ENCODE results near the gene ZNF423.

ZNF423 gene

GRCh38 chr16:49593424-49594040 is 262.4 kb downstream of the ZNF423 start:
- H3K4me3 ChIP-seq (ENCODE audit: insufficient read length, low read depth): no peak overlapping the region
- no peaks in the 10 kb centered on the region for H3K36me3 ChIP-seq (ENCODE audit: insufficient read depth, insufficient read length, low read length)
- no peak for DNase-seq (ENCODE audit: low read depth, low spot score)
- no peaks in the 10 kb centered on the region for H3K27me3 ChIP-seq (ENCODE audit: insufficient read depth, insufficient read length)
- no peaks in the 10 kb centered on the region for H3K9me3 ChIP-seq (ENCODE audit: insufficient read depth, low read length)
- TF ChIP-seq SUZ12 (IDR thresholded peaks at IDR 0.05; ENCODE audit: extremely low read depth, insufficient read depth, insufficient read length): no peak
- no peak for TF ChIP-seq ZNF274 (IDR thresholded peaks at IDR 0.05; ENCODE audit: low read depth, low read length)
- no peak for TF ChIP-seq YY1 (IDR thresholded peaks at IDR 0.05; ENCODE audit: insufficient read depth, insufficient read length)
- peaks cover 18% of the 10 kb centered on the region for H3K4me1 ChIP-seq (ENCODE audit: insufficient read depth, insufficient read length)
- H3K9ac ChIP-seq (ENCODE audit: insufficient read length, low read depth): no peak overlapping the region

- Histone ChIP-seq H3K9me3 (ENCODE audit: insufficient read depth, low read length) (no peaks in the 10 kb centered on the region), H3K27me3 (ENCODE audit: insufficient read depth, insufficient read length) (no peaks in the 10 kb centered on the region), H3K4me1 (ENCODE audit: insufficient read depth, insufficient read length) (peaks cover 18% of the 10 kb centered on the region), H3K4me3 (ENCODE audit: insufficient read length, low read depth) (no peak overlapping the region), H3K36me3 (ENCODE audit: insufficient read depth, insufficient read length, low read length) (no peaks in the 10 kb centered on the region), H3K9ac (ENCODE audit: insufficient read length, low read depth) (no peak overlapping the region)
- TF ChIP-seq YY1 (IDR thresholded peaks at IDR 0.05; ENCODE audit: insufficient read depth, insufficient read length): no peak
- peak; percentile 57 for DNase-seq (ENCODE audit: low read depth, low spot score)
Measured at GRCh38 chr16:49592546-49593423, 263.1 kb downstream of the ZNF423 start.

- no peak for TF ChIP-seq YY1 (IDR thresholded peaks at IDR 0.05; ENCODE audit: insufficient read depth, insufficient read length)
- no peak for TF ChIP-seq SUZ12 (IDR thresholded peaks at IDR 0.05; ENCODE audit: extremely low read depth, insufficient read depth, insufficient read length)
- no peak for TF ChIP-seq ZNF274 (IDR thresholded peaks at IDR 0.05; ENCODE audit: low read depth, low read length)
- no peak for DNase-seq (ENCODE audit: low read depth, low spot score)
- H3K9ac ChIP-seq (ENCODE audit: insufficient read length, low read depth): no peak overlapping the region
- no peaks in the 10 kb centered on the region for H3K36me3 ChIP-seq (ENCODE audit: insufficient read depth, insufficient read length, low read length)
- peaks cover 18% of the 10 kb centered on the region for H3K4me1 ChIP-seq (ENCODE audit: insufficient read depth, insufficient read length)
- H3K27me3 ChIP-seq (ENCODE audit: insufficient read depth, insufficient read length): no peaks in the 10 kb centered on the region
- H3K4me3 ChIP-seq (ENCODE audit: insufficient read length, low read depth): no peak overlapping the region
- H3K9me3 ChIP-seq (ENCODE audit: insufficient read depth, low read length): no peaks in the 10 kb centered on the region
Measured at GRCh38 chr16:49590166-49590871, 265.6 kb downstream of the ZNF423 start.

GRCh38 chr16:49589544-49590031 is 266.3 kb downstream of the ZNF423 start:
- H3K4me1 ChIP-seq (ENCODE audit: insufficient read depth, insufficient read length): peaks cover 19% of the 10 kb centered on the region
- H3K9me3 ChIP-seq (ENCODE audit: insufficient read depth, low read length): no peaks in the 10 kb centered on the region
- H3K4me3 ChIP-seq (ENCODE audit: insufficient read length, low read depth): no peak overlapping the region
- no peak overlapping the region for H3K9ac ChIP-seq (ENCODE audit: insufficient read length, low read depth)
- no peaks in the 10 kb centered on the region for H3K27me3 ChIP-seq (ENCODE audit: insufficient read depth, insufficient read length)
- DNase-seq (ENCODE audit: low read depth, low spot score): no peak
- TF ChIP-seq YY1 (IDR thresholded peaks at IDR 0.05; ENCODE audit: insufficient read depth, insufficient read length): no peak
- TF ChIP-seq ZNF274 (IDR thresholded peaks at IDR 0.05; ENCODE audit: low read depth, low read length): no peak
- no peak for TF ChIP-seq SUZ12 (IDR thresholded peaks at IDR 0.05; ENCODE audit: extremely low read depth, insufficient read depth, insufficient read length)
- H3K36me3 ChIP-seq (ENCODE audit: insufficient read depth, insufficient read length, low read length): no peaks in the 10 kb centered on the region

GRCh38 chr16:49588729-49589384 is 267.1 kb downstream of the ZNF423 start:
- no peak overlapping the region for H3K9ac ChIP-seq (ENCODE audit: insufficient read length, low read depth)
- no peaks in the 10 kb centered on the region for H3K27me3 ChIP-seq (ENCODE audit: insufficient read depth, insufficient read length)
- peaks cover 19% of the 10 kb centered on the region for H3K4me1 ChIP-seq (ENCODE audit: insufficient read depth, insufficient read length)
- no peak overlapping the region for H3K4me3 ChIP-seq (ENCODE audit: insufficient read length, low read depth)
- peak; percentile 59 for DNase-seq (ENCODE audit: low read depth, low spot score)
- no peaks in the 10 kb centered on the region for H3K36me3 ChIP-seq (ENCODE audit: insufficient read depth, insufficient read length, low read length)
- TF ChIP-seq SUZ12 (IDR thresholded peaks at IDR 0.05; ENCODE audit: extremely low read depth, insufficient read depth, insufficient read length) (no peak), YY1 (IDR thresholded peaks at IDR 0.05; ENCODE audit: insufficient read depth, insufficient read length) (no peak), ZNF274 (IDR thresholded peaks at IDR 0.05; ENCODE audit: low read depth, low read length) (no peak)
- no peaks in the 10 kb centered on the region for H3K9me3 ChIP-seq (ENCODE audit: insufficient read depth, low read length)

GRCh38 chr16:49588026-49588425 is 267.9 kb downstream of the ZNF423 start:
- H3K4me3 ChIP-seq (ENCODE audit: insufficient read length, low read depth): no peak overlapping the region
- H3K9me3 ChIP-seq (ENCODE audit: insufficient read depth, low read length): no peaks in the 10 kb centered on the region
- no peaks in the 10 kb centered on the region for H3K36me3 ChIP-seq (ENCODE audit: insufficient read depth, insufficient read length, low read length)
- H3K9ac ChIP-seq (ENCODE audit: insufficient read length, low read depth): no peak overlapping the region
- DNase-seq (ENCODE audit: low read depth, low spot score): no peak
- TF ChIP-seq YY1 (IDR thresholded peaks at IDR 0.05; ENCODE audit: insufficient read depth, insufficient read length) (no peak), SUZ12 (IDR thresholded peaks at IDR 0.05; ENCODE audit: extremely low read depth, insufficient read depth, insufficient read length) (no peak), ZNF274 (IDR thresholded peaks at IDR 0.05; ENCODE audit: low read depth, low read length) (no peak)
- peaks cover 17% of the 10 kb centered on the region for H3K4me1 ChIP-seq (ENCODE audit: insufficient read depth, insufficient read length)
- H3K27me3 ChIP-seq (ENCODE audit: insufficient read depth, insufficient read length): no peaks in the 10 kb centered on the region
